Measurements from ENCODE around the gene TNRC6B. TPM values are rescaled to one million over a fixed set of nuclear protein-coding genes. Genes with fewer than 3 reads are reported as not detected.

The TNRC6B gene
- total RNA-seq, 1 experiment from 2014 or later, result 62.7 TPM

GRCh38 chr22:40330615-40331014 lies 152.9 kb downstream of the TNRC6B start:
- no TSS peak for BruUV-seq (replicated peaks)
- CTCF ChIA-PET, result interaction anchor here (0.5 kb wide), 1 partner anchor 15 kb away, joined by 3 read pairs; no protein-coding TSS in a partner anchor
- H3K27ac ChIP-seq, result no peak overlapping the region

DNA sequence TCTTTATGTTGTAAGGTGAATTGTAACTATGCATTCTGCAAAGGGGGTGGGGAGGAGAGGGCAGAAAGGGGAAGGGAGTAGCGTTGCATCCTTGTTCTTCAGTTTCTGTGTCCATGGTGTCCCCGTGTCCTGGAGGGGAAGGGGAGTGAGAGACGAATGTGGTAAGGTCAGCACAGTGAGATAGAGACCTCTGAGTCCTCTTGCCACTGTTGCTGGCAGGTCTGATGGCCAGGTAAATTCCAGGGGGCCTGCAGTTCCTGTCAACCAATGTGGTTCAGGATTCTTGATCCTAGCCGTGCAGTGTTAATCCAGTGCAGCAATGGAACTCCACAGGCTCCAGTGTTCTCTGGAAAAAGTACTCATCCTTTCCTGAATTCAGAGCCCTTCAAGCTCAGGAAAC lies 154.0 kb downstream of the TNRC6B start:
- Histone ChIP-seq H3K27me3 (ENCODE audit: insufficient read depth, low read depth) (no peaks in the 10 kb centered on the region), H3K4me2 (no peak overlapping the region), H3K27ac (no peak overlapping the region), H3K4me1 (replicated peaks; ENCODE audit: insufficient read depth) (no peaks in the 10 kb centered on the region), H3K79me2 (ENCODE audit: low read depth) (no peaks in the 10 kb centered on the region), H3F3A (ENCODE audit: insufficient read depth, low read depth) (no peaks in the 10 kb centered on the region; the same call in 1 of the 2 replicates), H3K36me3 (ENCODE audit: low read depth) (no peaks in the 10 kb centered on the region), H4K20me1 (ENCODE audit: insufficient read depth) (0 out of 2 replicates have a peak, but pooled peaks cover 6% of the 10 kb centered on the region), H3K9me2 (ENCODE audit: insufficient read depth) (no peaks in the 10 kb centered on the region), H2AFZ (no peak overlapping the region), H3K4me3 (no peak overlapping the region), H3K9me3 (ENCODE audit: insufficient read depth, low read depth) (no peaks in the 10 kb centered on the region)
- POLR2A ChIA-PET (ENCODE audit: unreplicated experiment), result no interaction called here
- intact Hi-C loops (cut with micrococcal nuclease; ENCODE audit: unreplicated experiment), result no loop called here
- TF ChIP-seq CTCF (conservative IDR thresholded peaks at IDR 0.05), result no peak
- TF ChIP-seq EZH2 (IDR thresholded peaks at IDR 0.05; ENCODE audit: low read depth), result no peak
- CTCF ChIA-PET, result no interaction called here
- no TSS peak for BruUV-seq (replicated peaks)
- no peak for DNase-seq

More at GRCh38 chr22:40330615-40331014, 152.9 kb downstream of the TNRC6B start:
- no peaks in the 10 kb centered on the region for H3K9me3 ChIP-seq (ENCODE audit: insufficient read depth, low read depth)
- no peak overlapping the region for H2AFZ ChIP-seq
- H3K27me3 ChIP-seq (ENCODE audit: insufficient read depth, low read depth), result no peaks in the 10 kb centered on the region
- no peak overlapping the region for H3K4me2 ChIP-seq
- POLR2A ChIA-PET (ENCODE audit: unreplicated experiment), result no interaction called here
- no peaks in the 10 kb centered on the region for H3K9me2 ChIP-seq (ENCODE audit: insufficient read depth)
- no peaks in the 10 kb centered on the region for H3K79me2 ChIP-seq (ENCODE audit: low read depth)
- DNase-seq, result no peak
- H3F3A ChIP-seq (ENCODE audit: insufficient read depth, low read depth), result no peaks in the 10 kb centered on the region; the same call in 1 of the 2 replicates
- no peak for TF ChIP-seq CTCF (conservative IDR thresholded peaks at IDR 0.05)
- TF ChIP-seq EZH2 (IDR thresholded peaks at IDR 0.05; ENCODE audit: low read depth), result no peak
- H3K36me3 ChIP-seq (ENCODE audit: low read depth), result no peaks in the 10 kb centered on the region
- H3K4me1 ChIP-seq (replicated peaks; ENCODE audit: insufficient read depth), result no peaks in the 10 kb centered on the region
- intact Hi-C loops (cut with micrococcal nuclease; ENCODE audit: unreplicated experiment), result no loop called here
- H3K4me3 ChIP-seq, result no peak overlapping the region
- H4K20me1 ChIP-seq (ENCODE audit: insufficient read depth), result 0 out of 2 replicates have a peak, but pooled peaks cover 8% of the 10 kb centered on the region

DNA sequence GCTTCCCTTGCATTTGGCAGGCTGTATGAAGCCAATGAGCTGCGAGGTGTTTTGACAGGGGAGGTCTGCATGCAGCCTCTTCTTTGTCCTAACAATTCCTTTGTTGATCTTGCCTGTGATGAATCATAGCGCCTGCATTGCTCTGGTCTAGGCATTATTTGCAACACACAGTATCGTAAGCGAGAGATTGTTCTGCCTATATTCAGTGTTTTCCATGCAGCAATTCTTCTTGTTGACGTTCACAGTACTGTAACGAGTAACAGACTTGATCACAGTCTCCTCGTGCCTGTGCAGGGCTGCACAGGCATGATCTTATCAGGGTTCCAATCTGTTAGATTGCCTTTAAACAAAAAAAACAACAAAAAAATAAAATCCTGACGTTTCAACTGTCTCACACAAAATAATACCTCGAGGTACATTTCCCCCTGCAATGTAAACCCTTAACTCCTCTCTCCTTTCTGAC lies 154.6 kb downstream of the TNRC6B start:
- CTCF ChIA-PET, result no interaction called here
- no TSS peak for BruUV-seq (replicated peaks)

More for the DNA sequence above, 154.6 kb downstream of the TNRC6B start:
- no peaks in the 10 kb centered on the region for H3K9me2 ChIP-seq (ENCODE audit: insufficient read depth)
- H3K27ac ChIP-seq, result no peak overlapping the region
- H3K4me3 ChIP-seq, result no peak overlapping the region
- no peak for DNase-seq
- no peaks in the 10 kb centered on the region for H3K36me3 ChIP-seq (ENCODE audit: low read depth)
- 0 out of 2 replicates have a peak, but pooled peaks cover 6% of the 10 kb centered on the region for H4K20me1 ChIP-seq (ENCODE audit: insufficient read depth)
- no peak overlapping the region for H3K4me2 ChIP-seq
- H3K4me1 ChIP-seq (replicated peaks; ENCODE audit: insufficient read depth), result no peaks in the 10 kb centered on the region
- no peaks in the 10 kb centered on the region for H3K27me3 ChIP-seq (ENCODE audit: insufficient read depth, low read depth)
- no peak overlapping the region for H2AFZ ChIP-seq
- intact Hi-C loops (cut with micrococcal nuclease; ENCODE audit: unreplicated experiment), result no loop called here
- no peaks in the 10 kb centered on the region; the same call in 1 of the 2 replicates for H3F3A ChIP-seq (ENCODE audit: insufficient read depth, low read depth)
- H3K79me2 ChIP-seq (ENCODE audit: low read depth), result no peaks in the 10 kb centered on the region
- POLR2A ChIA-PET (ENCODE audit: unreplicated experiment), result no interaction called here
- no peaks in the 10 kb centered on the region for H3K9me3 ChIP-seq (ENCODE audit: insufficient read depth, low read depth)
- TF ChIP-seq EZH2 (IDR thresholded peaks at IDR 0.05; ENCODE audit: low read depth) (no peak), CTCF (conservative IDR thresholded peaks at IDR 0.05) (no peak)

All from PC-9 (cell line).